ENCODE measurements around the gene BAD.
"Not testable (repeated sequence)": the region's sequence is repeated elsewhere in the genome, so short reads cannot be mapped to it uniquely, and the experiment has no call there.

The BAD gene

DNA sequence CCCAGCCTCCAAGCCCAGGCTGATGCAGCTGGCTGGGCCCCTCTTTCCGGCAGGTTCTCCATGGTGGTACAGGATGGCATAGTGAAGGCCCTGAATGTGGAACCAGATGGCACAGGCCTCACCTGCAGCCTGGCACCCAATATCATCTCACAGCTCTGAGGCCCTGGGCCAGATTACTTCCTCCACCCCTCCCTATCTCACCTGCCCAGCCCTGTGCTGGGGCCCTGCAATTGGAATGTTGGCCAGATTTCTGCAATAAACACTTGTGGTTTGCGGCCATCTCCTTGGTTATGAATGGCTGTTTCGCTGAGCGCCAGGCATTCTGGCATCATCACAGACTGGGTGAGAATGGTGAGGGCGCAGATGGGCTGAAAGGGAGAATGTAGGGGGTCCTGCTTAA lies 37.1 kb upstream of the BAD start:
- Histone ChIP-seq H3K36me3 (ENCODE audit: insufficient read depth, low read length) (peaks cover 21% of the 10 kb centered on the region), H3K27ac (ENCODE audit: low read depth, low read length) (no peak overlapping the region), H3K4me3 (ENCODE audit: low read length) (no peak overlapping the region), H3K4me1 (ENCODE audit: insufficient read depth, low read length) (peaks cover 12% of the 10 kb centered on the region; the same call in 1 of the 2 replicates), H3K9me3 (ENCODE audit: insufficient read depth, low read depth, low read length) (no peaks in the 10 kb centered on the region), H3K27me3 (ENCODE audit: insufficient read depth, low read length) (no peaks in the 10 kb centered on the region), H3K9ac (ENCODE audit: low read depth, low read length) (no peak overlapping the region)
- 95% methylated on average over 5 of the region's 5 CpGs for WGBS

- Histone ChIP-seq H3K9me3 (ENCODE audit: insufficient read depth, low read depth, low read length) (no peaks in the 10 kb centered on the region), H3K4me3 (ENCODE audit: low read length) (no peak overlapping the region), H3K4me1 (ENCODE audit: insufficient read depth, low read length) (peaks cover 12% of the 10 kb centered on the region; the same call in 1 of the 2 replicates), H3K9ac (ENCODE audit: low read depth, low read length) (no peak overlapping the region), H3K27me3 (ENCODE audit: insufficient read depth, low read length) (no peaks in the 10 kb centered on the region), H3K36me3 (ENCODE audit: insufficient read depth, low read length) (peaks cover 26% of the 10 kb centered on the region), H3K27ac (ENCODE audit: low read depth, low read length) (no peak overlapping the region)
- WGBS: 93% methylated on average over 5 of the region's 5 CpGs
These were observed 36.6 kb upstream of the BAD start for GRCh38 chr11:64321026-64321425.

GRCh38 chr11:64320556-64320955 lies 36.1 kb upstream of the BAD start:
- Histone ChIP-seq H3K4me1 (ENCODE audit: insufficient read depth, low read length) (peaks cover 12% of the 10 kb centered on the region; the same call in 1 of the 2 replicates), H3K27me3 (ENCODE audit: insufficient read depth, low read length) (no peaks in the 10 kb centered on the region), H3K4me3 (ENCODE audit: low read length) (no peak overlapping the region), H3K9ac (ENCODE audit: low read depth, low read length) (no peak overlapping the region), H3K9me3 (ENCODE audit: insufficient read depth, low read depth, low read length) (no peaks in the 10 kb centered on the region), H3K36me3 (ENCODE audit: insufficient read depth, low read length) (peaks cover 28% of the 10 kb centered on the region), H3K27ac (ENCODE audit: low read depth, low read length) (no peak overlapping the region)
- 94% methylated on average over 7 of the region's 7 CpGs for WGBS

DNA sequence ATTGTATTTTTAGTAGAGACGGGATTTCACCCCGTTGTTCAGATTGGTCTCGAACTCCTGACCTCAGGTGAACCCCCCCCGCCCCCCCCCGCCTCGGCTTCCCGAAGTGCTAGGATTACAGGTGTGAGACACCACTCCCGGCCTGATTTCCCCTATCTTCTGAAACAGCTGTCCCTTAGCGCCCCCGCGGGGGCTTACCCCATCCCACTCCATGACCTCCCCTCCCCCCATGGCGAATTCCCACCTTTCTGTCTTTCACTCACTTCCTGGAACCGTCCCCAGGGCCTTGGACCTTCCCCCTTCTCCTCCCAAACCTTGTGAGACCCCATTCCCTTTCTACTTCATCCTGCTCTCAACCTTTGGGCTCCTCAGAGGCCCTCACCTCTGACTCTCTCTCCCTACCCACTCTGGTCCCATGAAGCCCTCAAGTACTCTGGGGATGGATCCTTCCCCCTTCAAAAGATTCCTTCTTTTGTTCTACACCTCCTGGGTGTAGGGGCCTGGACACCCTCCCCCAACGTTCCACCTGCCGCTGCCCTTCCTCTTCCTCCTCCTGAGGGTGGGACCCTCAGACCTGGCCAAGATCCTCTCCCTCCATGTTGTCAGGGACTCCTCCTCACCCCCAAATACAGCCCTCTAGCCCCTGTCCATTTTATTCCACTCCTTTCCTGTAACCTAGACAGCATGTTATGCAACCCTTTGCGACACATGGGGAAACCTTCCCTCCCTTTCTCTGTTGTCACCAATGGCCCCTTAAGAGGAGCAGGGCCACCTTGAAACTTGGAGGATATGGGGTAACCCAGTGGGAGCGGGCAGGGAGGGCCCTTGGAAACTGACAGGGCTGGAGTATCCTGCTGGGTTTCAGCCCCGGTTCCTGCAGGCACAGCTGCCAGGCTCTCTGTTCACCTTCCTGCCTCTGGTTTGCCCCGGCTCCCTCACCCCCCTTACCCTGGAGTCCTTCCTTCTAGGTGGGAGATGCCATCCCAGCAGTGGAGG lies 34.6 kb upstream of the BAD start:
- Histone ChIP-seq H3K4me3 (ENCODE audit: low read length) (peak overlapping the region; percentile 79), H3K9me3 (ENCODE audit: insufficient read depth, low read depth, low read length) (no peaks in the 10 kb centered on the region), H3K27ac (ENCODE audit: low read depth, low read length) (peak overlapping the region; percentile 5; the same call in 1 of the 2 replicates), H3K27me3 (ENCODE audit: insufficient read depth, low read length) (no peaks in the 10 kb centered on the region), H3K9ac (ENCODE audit: low read depth, low read length) (peak overlapping the region; percentile 92), H3K4me1 (ENCODE audit: insufficient read depth, low read length) (peaks cover 8% of the 10 kb centered on the region; the same call in 1 of the 2 replicates), H3K36me3 (ENCODE audit: insufficient read depth, low read length) (peaks cover 41% of the 10 kb centered on the region)
- WGBS: 31% methylated on average over 15 of the region's 19 CpGs

GRCh38 chr11:64317961-64318765 lies 33.7 kb upstream of the BAD start, which contains the start of gene PRDX5:
PRDX5 (plus strand) TSS chr11:64318121; CDS start chr11:64318216, 95 bp downstream.
- Histone ChIP-seq H3K9me3 (ENCODE audit: insufficient read depth, low read depth, low read length) (no peaks in the 10 kb centered on the region), H3K36me3 (ENCODE audit: insufficient read depth, low read length) (peaks cover 45% of the 10 kb centered on the region), H3K4me3 (ENCODE audit: low read length) (peak within 1 kb of the TSS; percentile 79), H3K27ac (ENCODE audit: low read depth, low read length) (peak within 1 kb of the TSS; percentile 98), H3K9ac (ENCODE audit: low read depth, low read length) (peak within 1 kb of the TSS; percentile 92), H3K4me1 (ENCODE audit: insufficient read depth, low read length) (peaks cover 8% of the 10 kb centered on the region; the same call in 1 of the 2 replicates), H3K27me3 (ENCODE audit: insufficient read depth, low read length) (no peaks in the 10 kb centered on the region)
- under 1% methylated on average over 61 of the region's 61 CpGs for WGBS

DNA sequence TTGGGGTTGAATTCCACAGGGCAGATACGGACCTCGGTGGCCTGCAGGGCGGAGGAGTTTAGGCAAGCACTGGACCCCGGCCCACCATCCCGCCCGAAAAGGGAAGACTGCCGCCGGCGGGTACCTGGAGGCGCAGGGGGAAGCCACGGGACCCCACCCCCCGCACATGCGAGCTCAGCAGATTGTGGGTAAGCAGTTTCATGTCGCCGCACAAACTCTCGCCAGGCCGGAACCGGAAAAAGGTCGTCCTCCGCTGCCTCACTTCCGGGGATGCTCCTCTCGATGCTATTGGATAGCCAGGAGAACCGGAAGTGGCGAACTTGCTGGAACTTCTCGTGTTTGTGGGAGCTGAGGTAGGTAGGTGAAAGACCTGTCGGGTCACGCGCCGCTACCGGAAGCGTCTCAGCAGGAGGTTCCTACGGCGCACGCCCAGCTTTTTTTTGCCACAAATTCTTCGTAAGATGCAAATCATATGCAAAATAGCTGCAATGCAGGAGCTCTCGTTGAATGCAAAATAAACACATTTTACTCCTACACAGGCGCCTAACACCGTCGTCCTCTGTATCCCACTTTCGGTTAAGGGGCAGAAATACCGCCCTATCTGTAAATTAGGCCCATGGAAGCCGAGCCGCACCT lies 33.0 kb upstream of the BAD start, which contains the start of gene TRMT112:
Gene TRMT112 (minus strand): TSS at position 235 of the 636 bp plus-strand sequence. CDS start 33 bp downstream, at position 202.
- Histone ChIP-seq H3K4me3 (ENCODE audit: low read length) (peak within 1 kb of the TSS; percentile 79), H3K9ac (ENCODE audit: low read depth, low read length) (peak within 1 kb of the TSS; percentile 92), H3K4me1 (ENCODE audit: insufficient read depth, low read length) (peaks cover 8% of the 10 kb centered on the region; the same call in 1 of the 2 replicates), H3K9me3 (ENCODE audit: insufficient read depth, low read depth, low read length) (no peaks in the 10 kb centered on the region), H3K27me3 (ENCODE audit: insufficient read depth, low read length) (no peaks in the 10 kb centered on the region), H3K36me3 (ENCODE audit: insufficient read depth, low read length) (peaks cover 45% of the 10 kb centered on the region), H3K27ac (ENCODE audit: low read depth, low read length) (peak within 1 kb of the TSS; percentile 98)
- under 1% methylated on average over 43 of the region's 43 CpGs for WGBS

DNA sequence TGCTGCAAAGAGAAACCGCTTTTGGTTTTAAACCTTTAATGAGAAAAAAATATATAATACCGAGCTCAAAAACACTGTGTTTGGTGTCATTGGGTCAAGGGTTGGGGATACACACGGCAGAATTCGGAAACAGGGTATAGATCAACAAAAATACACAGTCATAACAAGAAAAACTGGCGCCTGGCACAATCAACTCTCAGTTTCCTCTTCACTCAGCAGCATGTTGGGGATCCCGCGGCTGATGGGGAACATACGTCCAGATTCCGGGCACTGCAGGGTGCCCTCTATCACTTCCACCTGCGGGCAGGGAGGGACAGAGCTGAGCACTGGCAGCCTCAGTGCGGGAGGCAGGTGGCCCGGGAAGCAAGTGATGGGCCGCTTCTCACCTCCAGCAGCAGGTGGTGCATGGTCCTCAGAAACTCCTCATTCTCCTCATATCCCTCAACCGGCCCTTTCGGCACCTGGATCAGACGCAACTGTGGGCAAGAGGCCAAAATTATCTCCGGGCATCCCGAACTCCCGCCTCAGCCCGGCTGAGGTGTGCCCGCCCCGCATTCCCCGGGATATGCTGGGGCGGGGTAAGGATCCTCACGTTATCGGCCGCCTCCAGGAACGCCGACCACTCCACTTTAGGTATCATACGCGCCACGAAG lies 32.3 kb upstream of the BAD start:
- peaks cover 8% of the 10 kb centered on the region; the same call in 1 of the 2 replicates for H3K4me1 ChIP-seq (ENCODE audit: insufficient read depth, low read length)
- H3K27me3 ChIP-seq (ENCODE audit: insufficient read depth, low read length): no peaks in the 10 kb centered on the region
- H3K27ac ChIP-seq (ENCODE audit: low read depth, low read length): peak overlapping the region; percentile 98
- H3K9me3 ChIP-seq (ENCODE audit: insufficient read depth, low read depth, low read length): no peaks in the 10 kb centered on the region
- peaks cover 41% of the 10 kb centered on the region for H3K36me3 ChIP-seq (ENCODE audit: insufficient read depth, low read length)
- peak overlapping the region; percentile 79 for H3K4me3 ChIP-seq (ENCODE audit: low read length)
- H3K9ac ChIP-seq (ENCODE audit: low read depth, low read length): peak overlapping the region; percentile 92
- 13% methylated on average over 32 of the region's 32 CpGs for WGBS

- not testable (repeated sequence) for H3K9me3 ChIP-seq (ENCODE audit: insufficient read depth, low read depth, low read length); H3K4me1 ChIP-seq (ENCODE audit: insufficient read depth, low read length); H3K27me3 ChIP-seq (ENCODE audit: insufficient read depth, low read length); H3K9ac ChIP-seq (ENCODE audit: low read depth, low read length)
- WGBS: 88% methylated on average over 25 of the region's 25 CpGs
- Histone ChIP-seq H3K4me3 (ENCODE audit: low read length) (peak overlapping the region; percentile 79), H3K27ac (ENCODE audit: low read depth, low read length) (peak overlapping the region; percentile 98; the same call in 1 of the 2 replicates), H3K36me3 (ENCODE audit: insufficient read depth, low read length) (peaks cover 32% of the 10 kb centered on the region)
These were observed 31.4 kb upstream of the BAD start for GRCh38 chr11:64315667-64316526.

DNA sequence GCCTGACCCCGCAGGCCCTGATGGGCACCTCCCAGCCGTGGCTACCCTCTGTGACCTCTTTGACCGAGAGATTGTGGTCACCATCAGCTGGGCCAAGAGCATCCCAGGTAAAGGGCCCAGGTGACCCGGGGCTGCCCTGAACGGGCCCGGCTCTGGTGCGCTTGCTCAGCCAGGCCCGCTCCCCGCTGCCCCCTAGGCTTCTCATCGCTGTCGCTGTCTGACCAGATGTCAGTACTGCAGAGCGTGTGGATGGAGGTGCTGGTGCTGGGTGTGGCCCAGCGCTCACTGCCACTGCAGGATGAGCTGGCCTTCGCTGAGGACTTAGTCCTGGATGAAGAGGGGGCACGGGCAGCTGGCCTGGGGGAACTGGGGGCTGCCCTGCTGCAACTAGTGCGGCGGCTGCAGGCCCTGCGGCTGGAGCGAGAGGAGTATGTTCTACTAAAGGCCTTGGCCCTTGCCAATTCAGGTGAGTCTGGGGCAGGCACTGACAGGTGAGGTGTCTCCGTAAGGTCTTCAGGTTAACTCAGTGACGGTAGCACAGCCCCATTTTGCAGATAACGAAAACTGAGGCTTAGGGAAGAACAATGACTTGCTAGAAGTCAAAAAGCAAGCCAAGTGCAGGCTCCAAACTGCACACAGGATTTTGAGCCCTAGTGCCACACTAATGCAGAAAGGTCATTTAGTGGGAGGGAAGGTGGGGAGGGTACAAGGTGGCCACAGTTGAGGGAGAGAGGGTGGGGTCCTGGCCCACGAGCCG lies 30.5 kb upstream of the BAD start:
- Histone ChIP-seq H3K4me1 (ENCODE audit: insufficient read depth, low read length) (peaks cover 8% of the 10 kb centered on the region; the same call in 1 of the 2 replicates), H3K36me3 (ENCODE audit: insufficient read depth, low read length) (peaks cover 24% of the 10 kb centered on the region), H3K27ac (ENCODE audit: low read depth, low read length) (peak overlapping the region; percentile 24; the same call in 1 of the 2 replicates), H3K9me3 (ENCODE audit: insufficient read depth, low read depth, low read length) (no peaks in the 10 kb centered on the region), H3K9ac (ENCODE audit: low read depth, low read length) (no peak overlapping the region), H3K27me3 (ENCODE audit: insufficient read depth, low read length) (no peaks in the 10 kb centered on the region), H3K4me3 (ENCODE audit: low read length) (no peak overlapping the region)
- 92% methylated on average over 24 of the region's 24 CpGs for whole genome bisulfite sequencing

Data from HUES64 (cell line).